ENCODE measurements around the gene IPO11. TPM values are rescaled to one million over a fixed set of nuclear protein-coding genes. Genes with fewer than 3 reads are reported as not detected.

The IPO11 gene
- total RNA-seq, 4 donors from 2014 or later, result 20.8 to 48.2 (median 23.6) TPM

GRCh38 chr5:62536232-62536631 lies 123.7 kb downstream of the IPO11 start:
- no peak for DNase-seq (ENCODE audit: low spot score)
- ATAC-seq (ENCODE audit: low FRiP score), result no peak
- TF ChIP-seq CTCF (IDR thresholded peaks at IDR 0.05), result no peak

- no peak for TF ChIP-seq CTCF (IDR thresholded peaks at IDR 0.05)
- no peak for ATAC-seq (ENCODE audit: low FRiP score)
- DNase-seq (ENCODE audit: low spot score), result no peak
Observed at GRCh38 chr5:62536783-62537182, 124.2 kb downstream of the IPO11 start.

- DNase-seq (ENCODE audit: low spot score), result no peak
- ATAC-seq (ENCODE audit: low FRiP score), result no peak
- TF ChIP-seq CTCF (IDR thresholded peaks at IDR 0.05), result no peak
Observed at GRCh38 chr5:62538017-62538942, 125.7 kb downstream of the IPO11 start.

- ATAC-seq (ENCODE audit: low FRiP score), result no peak
- no peak for DNase-seq (ENCODE audit: low spot score)
Observed at GRCh38 chr5:62542720-62543119, 130.2 kb downstream of the IPO11 start.

GRCh38 chr5:62547945-62548630 lies 135.5 kb downstream of the IPO11 start:
- DNase-seq (ENCODE audit: low spot score), result no peak
- ATAC-seq (ENCODE audit: low FRiP score), result no peak
- no peak for TF ChIP-seq CTCF (IDR thresholded peaks at IDR 0.05)

More at GRCh38 chr5:62542720-62543119, 130.2 kb downstream of the IPO11 start:
- TF ChIP-seq CTCF (IDR thresholded peaks at IDR 0.05), result no peak

GRCh38 chr5:62550103-62550502 lies 137.5 kb downstream of the IPO11 start:
- TF ChIP-seq CTCF (IDR thresholded peaks at IDR 0.05), result no peak
- DNase-seq (ENCODE audit: low spot score) (no peak), ATAC-seq (ENCODE audit: low FRiP score) (no peak)
